Activated naive CD8-positive, alpha-beta T cell (primary cell): Measurements from ENCODE around the gene PMEL.
"Not testable (repeated sequence)": the region's sequence is repeated elsewhere in the genome, so short reads cannot be mapped to it uniquely, and the experiment has no call there.

ENCODE experiments used
- H3K27ac Mint-ChIP-seq: one replicate; pipeline ENCODE4 v1.8.0; 2021; ENCODE audit warnings: mixed read lengths
- H3K27me3 Mint-ChIP-seq: one replicate; pipeline ENCODE4 v1.8.0; 2021; ENCODE audit warnings: mixed read lengths
- H3K36me3 Mint-ChIP-seq: one replicate; pipeline ENCODE4 v1.8.0; 2021; ENCODE audit warnings: mixed read lengths
- H3K4me1 Mint-ChIP-seq: one replicate; pipeline ENCODE4 v1.8.0; 2021; ENCODE audit warnings: low read depth, mixed read lengths
- H3K4me3 Mint-ChIP-seq: one replicate; pipeline ENCODE4 v1.8.0; 2021; ENCODE audit warnings: mild to moderate bottlenecking, mixed read lengths
- H3K9me3 Mint-ChIP-seq: one replicate; pipeline ENCODE4 v1.8.0; 2021; ENCODE audit warnings: low read depth, mixed read lengths

PMEL gene

DNA sequence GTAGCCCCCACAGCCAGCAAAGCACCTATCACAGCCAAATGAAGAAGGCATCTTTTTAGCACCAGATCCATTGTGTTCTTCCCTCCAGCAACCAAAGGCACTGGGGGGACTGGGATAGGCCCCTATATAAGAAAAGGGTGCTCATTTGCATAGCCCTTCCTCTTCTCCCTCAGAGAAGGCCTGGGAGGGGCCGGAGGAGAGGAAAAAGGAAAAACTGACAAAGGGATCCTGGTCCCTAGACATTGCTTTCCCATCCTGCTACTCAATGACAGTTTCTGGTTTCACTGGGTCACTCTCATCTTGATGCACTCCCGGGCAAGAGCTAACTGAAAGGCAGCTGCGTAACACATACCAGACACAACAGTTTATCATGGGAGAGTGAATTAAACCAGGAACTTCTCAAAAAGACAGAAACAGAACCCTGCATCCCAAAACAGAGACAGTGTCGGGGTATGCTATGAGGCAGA, at the start of gene PMEL:
PMEL (minus strand) TSS at position 102 of the 467 bp plus-strand sequence; CDS start at position 71, 31 bp downstream.
- Mint-ChIP-seq H3K27ac (peak within 1 kb of the TSS; percentile 88), H3K9me3 (no peaks in the 10 kb centered on the region), H3K27me3 (no peaks in the 10 kb centered on the region), H3K36me3 (peaks cover 7% of the 10 kb centered on the region), H3K4me1 (peaks cover 29% of the 10 kb centered on the region), H3K4me3 (peak within 1 kb of the TSS; percentile 96)

DNA sequence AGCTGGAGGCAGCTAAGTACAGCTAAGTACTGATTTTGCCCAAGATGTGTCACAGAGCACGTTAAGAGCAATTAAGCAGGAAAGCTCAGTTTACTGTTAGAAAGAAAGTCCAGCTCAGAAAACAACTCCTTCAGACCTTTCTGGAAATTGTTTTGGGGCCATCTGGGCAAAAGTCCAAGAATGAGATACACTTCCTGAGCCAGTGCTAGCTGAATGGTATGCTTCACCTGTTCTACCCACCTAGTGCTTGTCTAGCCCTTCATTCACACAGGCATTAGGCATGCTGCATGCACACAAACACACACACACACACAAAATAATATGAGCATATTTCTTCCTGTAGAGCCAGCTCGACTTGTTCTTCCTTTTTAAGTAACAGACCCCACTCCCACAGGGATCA, 48.4 kb upstream of the PMEL start:
- Mint-ChIP-seq H3K27ac (no peak overlapping the region), H3K4me1 (peaks cover 13% of the 10 kb centered on the region), H3K9me3 (no peaks in the 10 kb centered on the region), H3K36me3 (peaks cover 14% of the 10 kb centered on the region), H3K4me3 (no peak overlapping the region), H3K27me3 (no peaks in the 10 kb centered on the region)

DNA sequence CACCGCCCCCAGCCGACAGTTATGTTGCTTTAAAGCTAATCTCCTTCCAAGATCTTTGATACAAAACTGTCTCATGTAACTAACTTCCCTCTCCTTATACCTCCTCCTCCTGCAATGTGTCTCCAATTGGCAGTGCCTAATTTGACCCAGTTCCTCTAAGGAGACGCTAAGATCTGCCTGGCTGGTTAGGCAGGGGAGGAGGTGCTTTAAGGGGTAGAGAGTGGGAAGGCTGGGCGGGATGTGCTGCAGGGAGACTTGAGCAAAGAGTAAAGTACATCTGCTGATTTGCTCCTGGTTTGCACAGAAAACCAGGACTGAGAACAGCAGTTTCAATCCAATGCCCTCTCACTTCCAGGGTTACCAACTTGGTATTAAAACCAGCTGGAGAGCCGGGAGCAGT, 47.6 kb upstream of the PMEL start:
- Mint-ChIP-seq H3K9me3 (no peaks in the 10 kb centered on the region), H3K27ac (no peak overlapping the region)

DNA sequence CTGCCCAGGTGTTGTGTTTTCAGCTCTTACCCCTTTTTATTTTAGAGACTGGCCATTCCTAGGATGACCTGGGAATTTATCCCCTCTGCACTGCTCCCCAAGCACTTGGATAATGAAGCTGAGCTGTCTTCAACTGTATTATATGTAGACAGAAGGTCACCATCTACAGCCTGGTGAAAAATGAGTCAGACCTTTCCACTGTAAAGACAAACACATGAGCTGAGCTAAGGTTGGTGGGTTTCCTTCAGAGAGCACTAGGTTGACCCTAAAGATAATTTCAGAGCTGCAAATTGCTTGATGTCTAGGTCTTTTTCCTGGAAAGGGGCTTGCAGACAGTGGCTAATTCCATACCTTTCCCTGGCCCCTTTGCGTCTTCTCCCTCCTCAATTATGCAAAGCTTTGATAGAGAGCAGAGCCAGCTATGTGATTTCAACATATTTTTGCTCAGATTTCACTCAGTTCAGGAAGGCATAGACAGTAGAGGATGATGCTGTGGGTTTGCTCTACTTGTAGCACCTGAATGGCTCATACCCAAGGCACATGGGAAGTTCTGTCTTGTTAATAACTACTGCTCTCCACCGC, 45.8 kb upstream of the PMEL start:
- Mint-ChIP-seq H3K4me3 (no peak overlapping the region), H3K4me1 (peaks cover 28% of the 10 kb centered on the region), H3K27me3 (no peaks in the 10 kb centered on the region), H3K36me3 (peaks cover 10% of the 10 kb centered on the region), H3K27ac (no peak overlapping the region), H3K9me3 (no peaks in the 10 kb centered on the region)

More for the DNA sequence above, 47.6 kb upstream of the PMEL start:
- no peak overlapping the region for H3K4me3 Mint-ChIP-seq
- H3K4me1 Mint-ChIP-seq: peaks cover 17% of the 10 kb centered on the region
- peaks cover 14% of the 10 kb centered on the region for H3K36me3 Mint-ChIP-seq
- H3K27me3 Mint-ChIP-seq: no peaks in the 10 kb centered on the region

DNA sequence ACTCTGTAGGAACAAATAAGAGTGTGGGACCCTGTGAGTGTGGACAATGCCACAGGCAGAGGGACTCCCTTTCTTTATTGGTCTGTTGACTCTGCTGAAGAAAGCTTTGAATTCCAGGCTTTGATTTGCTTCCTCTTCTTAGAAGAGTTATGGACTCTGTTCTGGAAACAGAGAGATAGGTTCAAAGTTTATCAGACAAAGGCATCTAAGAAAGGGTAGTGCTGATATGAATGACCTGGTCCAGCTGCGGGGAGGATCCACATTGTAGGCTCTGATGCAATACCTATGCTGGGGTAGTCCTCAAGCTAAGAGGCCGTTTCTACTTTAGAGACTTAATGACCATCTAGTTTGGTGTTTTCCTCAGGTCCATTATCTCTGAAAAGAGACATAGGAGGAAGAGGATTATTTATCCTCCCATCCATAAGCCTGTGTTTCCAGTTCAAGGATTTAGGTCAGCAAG, 44.3 kb upstream of the PMEL start:
- peak overlapping the region; percentile 40 for H3K4me3 Mint-ChIP-seq
- no peaks in the 10 kb centered on the region for H3K27me3 Mint-ChIP-seq
- H3K9me3 Mint-ChIP-seq: no peaks in the 10 kb centered on the region
- peaks cover 35% of the 10 kb centered on the region for H3K4me1 Mint-ChIP-seq
- peaks cover 10% of the 10 kb centered on the region for H3K36me3 Mint-ChIP-seq
- H3K27ac Mint-ChIP-seq: no peak overlapping the region

DNA sequence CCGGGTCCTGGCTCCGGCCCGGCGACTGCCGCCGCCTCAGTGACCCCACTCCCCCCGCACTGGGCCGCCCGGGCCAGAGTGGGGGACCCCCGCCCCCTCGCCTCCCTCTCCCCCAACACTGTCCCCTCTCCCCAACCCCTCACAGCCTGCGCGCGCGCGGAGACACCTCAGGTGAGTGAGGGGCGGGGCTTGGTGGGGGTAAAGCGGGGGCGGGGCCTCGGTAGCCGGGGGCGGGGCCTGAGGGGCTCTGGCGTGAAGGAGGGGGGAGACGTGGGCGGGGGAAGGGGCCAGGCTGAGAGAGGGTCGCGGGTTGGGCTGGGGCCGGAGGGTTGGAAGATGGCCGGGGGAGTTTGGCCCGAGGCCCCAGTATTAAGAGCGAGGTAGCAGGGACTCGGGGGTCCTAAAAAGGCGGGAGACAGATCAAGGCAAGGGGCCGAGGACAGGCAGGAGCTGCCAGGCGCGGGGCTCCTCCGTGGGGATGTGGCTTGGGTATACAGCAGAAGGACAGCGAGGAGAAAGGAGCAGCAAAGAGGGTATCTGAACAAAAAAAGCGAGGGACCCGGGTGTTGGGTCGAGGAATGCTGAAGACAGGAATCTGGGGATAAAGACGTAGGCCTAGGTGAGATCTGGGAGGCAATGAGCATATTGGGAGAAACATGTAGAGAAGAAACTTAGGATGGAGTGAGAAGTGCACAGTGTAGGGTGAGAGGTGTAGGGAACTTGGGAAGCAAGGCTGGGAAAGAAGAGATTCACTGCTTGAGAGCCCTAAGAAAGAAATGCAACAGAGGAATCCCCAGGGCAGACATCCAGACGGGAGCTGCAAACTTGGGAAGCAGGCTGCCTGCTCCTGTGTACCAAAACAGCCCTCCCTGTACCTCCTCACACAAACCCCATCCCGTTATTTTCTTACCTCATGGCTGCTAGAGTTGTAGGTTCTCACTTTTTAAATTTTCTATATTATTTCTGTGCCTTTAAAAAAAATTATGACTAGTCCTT, 42.0 kb upstream of the PMEL start:
- H3K4me1 Mint-ChIP-seq: peaks cover 34% of the 10 kb centered on the region

DNA sequence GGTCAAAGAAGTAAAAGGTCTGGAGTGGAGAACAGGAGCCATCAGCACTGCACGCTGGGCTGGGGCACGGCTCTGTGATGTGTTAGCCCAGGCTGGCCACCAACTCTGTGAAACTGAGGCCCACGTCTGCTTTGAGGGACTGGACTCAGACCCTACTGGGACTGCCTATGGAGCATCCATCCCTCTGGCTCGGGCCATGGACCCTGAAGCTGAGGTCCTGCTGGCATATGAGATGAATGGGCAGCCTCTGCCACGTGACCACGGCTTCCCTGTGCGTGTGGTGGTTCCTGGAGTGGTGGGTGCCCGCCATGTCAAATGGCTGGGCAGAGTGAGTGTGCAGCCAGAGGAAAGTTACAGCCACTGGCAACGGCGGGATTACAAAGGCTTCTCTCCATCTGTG, 38.4 kb upstream of the PMEL start:
- H3K27ac Mint-ChIP-seq: peak overlapping the region; percentile 58

More for the DNA sequence above, 42.0 kb upstream of the PMEL start:
- H3K27me3 Mint-ChIP-seq: no peaks in the 10 kb centered on the region
- peak overlapping the region; percentile 93 for H3K4me3 Mint-ChIP-seq
- H3K9me3 Mint-ChIP-seq: no peaks in the 10 kb centered on the region
- H3K27ac Mint-ChIP-seq: peak overlapping the region; percentile 86
- H3K36me3 Mint-ChIP-seq: peaks cover 5% of the 10 kb centered on the region

DNA sequence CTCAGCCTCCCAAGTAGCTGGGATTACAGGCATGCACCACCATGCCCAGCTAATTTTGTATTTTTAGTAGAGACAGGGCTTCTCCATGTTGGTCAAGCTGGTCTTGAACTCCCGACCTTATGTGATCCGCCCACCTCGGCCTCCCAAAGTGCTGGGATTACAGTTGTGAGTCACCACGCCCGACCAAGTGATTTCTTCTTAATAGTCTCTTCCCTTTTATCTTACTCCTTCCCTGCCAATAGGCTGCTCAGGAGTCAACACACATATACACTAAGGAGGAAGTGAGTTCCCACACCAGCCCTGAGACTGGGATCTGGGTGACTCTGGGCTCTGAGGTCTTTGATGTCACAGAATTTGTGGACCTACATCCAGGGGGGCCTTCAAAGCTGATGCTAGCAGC, 37.5 kb upstream of the PMEL start:
- H3K27ac Mint-ChIP-seq: not testable (repeated sequence)

More for the DNA sequence above, 38.4 kb upstream of the PMEL start:
- Mint-ChIP-seq H3K4me3 (no peak overlapping the region), H3K27me3 (no peaks in the 10 kb centered on the region), H3K36me3 (no peaks in the 10 kb centered on the region), H3K9me3 (no peaks in the 10 kb centered on the region), H3K4me1 (peaks cover 27% of the 10 kb centered on the region)

DNA sequence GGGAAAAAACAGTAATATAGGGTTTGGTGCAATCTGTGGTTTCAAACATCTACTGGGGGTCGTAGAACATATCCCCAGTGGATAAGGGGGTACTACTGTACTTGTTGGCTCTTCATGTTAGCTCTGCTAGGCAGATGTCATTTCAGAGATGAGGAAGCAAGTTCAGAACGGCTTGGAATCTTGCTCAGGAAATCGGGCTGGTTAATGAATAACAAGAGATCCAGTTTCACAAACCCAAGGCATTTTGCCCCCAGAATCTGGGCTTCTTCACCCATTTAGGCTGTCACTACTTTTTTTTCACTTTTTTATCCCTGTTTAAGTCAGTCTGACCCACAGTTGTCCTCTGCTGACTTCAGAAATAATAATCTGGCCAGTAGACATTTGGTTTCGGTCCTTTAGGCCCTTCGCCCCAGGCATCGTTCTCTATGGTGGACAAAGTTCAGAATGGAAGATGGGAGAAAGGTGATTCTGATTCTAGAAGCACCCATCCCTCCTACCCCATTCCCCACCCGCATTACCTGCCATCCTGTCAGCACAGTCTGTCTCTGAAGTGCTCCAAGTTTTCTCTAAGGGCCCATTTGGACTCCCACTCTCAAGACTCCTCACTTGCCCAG, 35.8 kb upstream of the PMEL start:
- H3K27ac Mint-ChIP-seq: no peak overlapping the region
- peaks cover 22% of the 10 kb centered on the region for H3K4me1 Mint-ChIP-seq
- H3K36me3 Mint-ChIP-seq: no peaks in the 10 kb centered on the region

More for the DNA sequence above, 37.5 kb upstream of the PMEL start:
- H3K4me3 Mint-ChIP-seq, H3K36me3 Mint-ChIP-seq, H3K9me3 Mint-ChIP-seq, H3K27me3 Mint-ChIP-seq: not testable (repeated sequence)
- peaks cover 25% of the 10 kb centered on the region for H3K4me1 Mint-ChIP-seq

DNA sequence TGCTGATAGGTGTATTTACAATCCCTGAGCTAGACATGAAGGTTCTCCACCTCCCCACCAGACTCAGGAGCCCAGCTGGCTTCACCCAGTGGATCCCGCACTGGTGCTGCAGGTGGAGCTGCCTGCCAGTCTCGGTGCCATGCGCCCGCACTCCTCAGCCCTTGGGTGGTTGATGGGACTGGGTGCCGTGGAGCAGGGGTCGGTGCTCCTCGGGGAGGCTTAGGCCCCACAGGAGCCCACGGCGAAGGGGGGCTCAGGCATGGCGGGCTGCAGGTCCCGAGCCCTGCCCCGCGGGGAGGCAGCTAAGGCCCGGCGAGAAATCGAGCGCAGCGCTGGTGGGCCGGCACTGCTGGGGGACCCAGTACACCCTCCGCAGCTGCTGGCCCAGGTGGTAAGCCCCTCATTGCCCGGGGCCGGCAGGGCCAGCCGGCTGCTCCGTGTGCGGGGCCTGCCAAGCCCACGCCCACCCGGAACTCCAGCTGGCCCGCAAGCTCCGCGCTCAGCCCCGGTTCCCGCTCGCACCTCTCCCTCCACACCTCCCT, 34.2 kb upstream of the PMEL start:
- not testable (repeated sequence) for H3K27me3 Mint-ChIP-seq, H3K4me3 Mint-ChIP-seq, H3K36me3 Mint-ChIP-seq, H3K27ac Mint-ChIP-seq, H3K9me3 Mint-ChIP-seq
- peaks cover 22% of the 10 kb centered on the region for H3K4me1 Mint-ChIP-seq

More for the DNA sequence above, 35.8 kb upstream of the PMEL start:
- Mint-ChIP-seq H3K27me3 (no peaks in the 10 kb centered on the region), H3K4me3 (no peak overlapping the region), H3K9me3 (no peaks in the 10 kb centered on the region)

DNA sequence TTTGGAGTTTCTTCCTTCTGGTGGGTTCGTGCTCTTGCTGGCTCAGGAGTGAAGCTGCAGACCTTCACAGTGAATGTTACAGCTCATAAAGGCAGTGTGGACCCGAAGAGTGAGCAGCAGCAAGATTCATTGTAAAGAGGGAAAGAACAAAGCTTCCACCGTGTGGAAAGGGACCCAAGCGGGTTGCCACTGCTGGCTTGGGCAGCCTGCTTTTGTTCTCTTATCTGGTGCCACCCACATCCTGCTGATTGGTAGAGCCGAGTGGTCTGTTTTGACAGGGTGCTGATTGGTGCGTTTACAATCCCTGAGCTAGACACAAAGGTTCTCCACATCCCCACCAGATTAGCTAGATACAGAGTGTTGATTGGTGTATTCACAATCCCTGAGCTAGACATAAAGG, 33.7 kb upstream of the PMEL start:
- H3K27ac Mint-ChIP-seq, H3K27me3 Mint-ChIP-seq, H3K36me3 Mint-ChIP-seq, H3K4me3 Mint-ChIP-seq, H3K9me3 Mint-ChIP-seq: not testable (repeated sequence)
- peaks cover 22% of the 10 kb centered on the region for H3K4me1 Mint-ChIP-seq

DNA sequence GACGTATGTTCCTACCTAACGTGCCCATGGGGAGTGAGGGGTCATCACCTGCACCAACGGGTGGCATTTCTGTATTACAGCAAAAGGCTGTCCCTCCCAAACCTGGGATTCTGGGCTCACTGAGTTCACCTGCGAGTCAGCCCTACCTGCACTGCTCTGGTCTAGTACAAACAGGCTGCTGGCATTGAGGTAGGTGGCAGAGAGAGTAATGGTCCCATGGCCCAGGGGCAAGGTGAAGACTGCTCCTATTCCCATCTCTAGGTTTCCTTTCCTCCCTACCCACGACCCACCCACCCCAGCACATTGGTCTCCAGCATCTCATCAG, 31.7 kb upstream of the PMEL start:
- peak overlapping the region; percentile 71 for H3K4me3 Mint-ChIP-seq
- no peaks in the 10 kb centered on the region for H3K9me3 Mint-ChIP-seq
- peaks cover 22% of the 10 kb centered on the region for H3K4me1 Mint-ChIP-seq
- no peaks in the 10 kb centered on the region for H3K36me3 Mint-ChIP-seq
- no peak overlapping the region for H3K27ac Mint-ChIP-seq
- no peaks in the 10 kb centered on the region for H3K27me3 Mint-ChIP-seq

DNA sequence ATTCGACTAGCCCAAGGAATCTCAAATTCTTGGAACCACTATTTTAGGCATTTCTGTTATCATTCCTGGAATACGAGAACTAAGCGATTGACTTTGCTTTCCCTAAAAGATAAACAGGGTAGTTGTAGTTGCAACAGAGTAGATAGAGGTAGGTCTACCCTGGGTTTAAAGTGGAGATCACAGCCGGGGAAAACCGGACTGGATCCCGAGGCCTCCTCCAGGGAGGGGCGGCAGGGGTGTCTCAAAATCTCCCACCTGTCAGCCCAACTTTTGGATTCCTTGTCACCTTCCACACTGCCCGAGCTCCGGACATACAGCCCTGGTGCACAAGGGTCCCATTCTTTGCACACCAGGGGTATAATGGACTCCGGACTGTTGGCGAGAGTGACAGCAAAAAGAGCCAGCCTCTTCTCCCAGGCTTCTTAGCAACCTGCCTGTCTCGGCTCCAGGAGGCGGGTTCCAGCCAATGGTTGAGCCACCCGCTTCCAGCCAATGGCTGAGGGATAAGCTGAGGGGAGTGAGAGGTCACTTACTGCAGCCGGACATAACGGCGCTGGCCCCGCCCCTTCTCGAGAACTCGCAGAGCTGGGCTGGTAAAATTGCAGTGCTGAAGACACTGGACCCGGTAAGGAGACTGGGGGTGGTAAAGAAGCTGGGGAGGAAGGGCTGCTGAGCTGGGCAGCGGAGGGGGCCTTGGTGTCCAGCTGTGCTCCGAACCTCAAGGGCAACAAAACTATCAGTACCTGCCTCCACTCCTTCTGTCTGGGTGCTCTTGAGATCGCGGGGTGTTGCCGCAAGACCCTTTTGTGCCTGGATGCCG, 31.1 kb upstream of the PMEL start, which contains the start of gene SUOX:
SUOX (plus strand) TSS at position 562 of the 820 bp plus-strand sequence. CDS start 4,946 bp downstream, outside the sequence.
- Mint-ChIP-seq H3K9me3 (no peaks in the 10 kb centered on the region), H3K4me1 (peaks cover 22% of the 10 kb centered on the region), H3K27ac (peak within 1 kb of the TSS; percentile 28), H3K4me3 (peak within 1 kb of the TSS; percentile 71), H3K27me3 (no peaks in the 10 kb centered on the region), H3K36me3 (no peaks in the 10 kb centered on the region)

DNA sequence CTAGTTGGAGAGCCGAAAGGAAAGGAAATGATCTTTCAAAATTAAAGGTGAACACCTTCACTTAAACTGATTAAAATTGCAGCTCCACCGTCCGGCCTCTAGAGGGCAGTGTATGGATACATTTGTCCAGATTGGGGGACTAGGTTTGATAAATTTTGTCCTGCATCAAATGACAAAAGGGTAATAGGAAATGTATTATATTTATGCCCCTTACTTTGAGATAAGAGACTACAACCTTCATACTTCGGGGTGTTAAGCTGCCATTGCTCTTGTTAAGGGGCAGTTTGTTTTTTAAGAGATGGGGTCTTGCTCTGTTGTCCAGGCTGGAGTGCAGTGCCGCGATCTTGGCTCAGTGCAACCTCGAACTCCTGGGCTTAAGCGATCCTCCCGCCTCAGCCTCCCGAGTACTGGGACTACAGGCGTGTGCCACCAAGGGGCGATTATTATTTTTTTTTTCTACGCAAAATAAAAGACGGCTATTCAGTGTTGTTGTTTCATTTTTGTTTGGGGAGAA, 30.4 kb upstream of the PMEL start:
- H3K4me3 Mint-ChIP-seq: peak overlapping the region; percentile 71

More for the DNA sequence above, 30.4 kb upstream of the PMEL start:
- H3K27ac Mint-ChIP-seq: peak overlapping the region; percentile 28
- no peaks in the 10 kb centered on the region for H3K9me3 Mint-ChIP-seq
- H3K27me3 Mint-ChIP-seq: no peaks in the 10 kb centered on the region
- no peaks in the 10 kb centered on the region for H3K36me3 Mint-ChIP-seq
- H3K4me1 Mint-ChIP-seq: peaks cover 22% of the 10 kb centered on the region
